ENCODE results near the gene OR10H4.
"Not testable (repeated sequence)": the region's sequence is repeated elsewhere in the genome, so short reads cannot be mapped to it uniquely, and the experiment has no call there.

Gene OR10H4, protein sequence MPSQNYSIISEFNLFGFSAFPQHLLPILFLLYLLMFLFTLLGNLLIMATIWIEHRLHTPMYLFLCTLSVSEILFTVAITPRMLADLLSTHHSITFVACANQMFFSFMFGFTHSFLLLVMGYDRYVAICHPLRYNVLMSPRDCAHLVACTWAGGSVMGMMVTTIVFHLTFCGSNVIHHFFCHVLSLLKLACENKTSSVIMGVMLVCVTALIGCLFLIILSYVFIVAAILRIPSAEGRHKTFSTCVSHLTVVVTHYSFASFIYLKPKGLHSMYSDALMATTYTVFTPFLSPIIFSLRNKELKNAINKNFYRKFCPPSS

DNA sequence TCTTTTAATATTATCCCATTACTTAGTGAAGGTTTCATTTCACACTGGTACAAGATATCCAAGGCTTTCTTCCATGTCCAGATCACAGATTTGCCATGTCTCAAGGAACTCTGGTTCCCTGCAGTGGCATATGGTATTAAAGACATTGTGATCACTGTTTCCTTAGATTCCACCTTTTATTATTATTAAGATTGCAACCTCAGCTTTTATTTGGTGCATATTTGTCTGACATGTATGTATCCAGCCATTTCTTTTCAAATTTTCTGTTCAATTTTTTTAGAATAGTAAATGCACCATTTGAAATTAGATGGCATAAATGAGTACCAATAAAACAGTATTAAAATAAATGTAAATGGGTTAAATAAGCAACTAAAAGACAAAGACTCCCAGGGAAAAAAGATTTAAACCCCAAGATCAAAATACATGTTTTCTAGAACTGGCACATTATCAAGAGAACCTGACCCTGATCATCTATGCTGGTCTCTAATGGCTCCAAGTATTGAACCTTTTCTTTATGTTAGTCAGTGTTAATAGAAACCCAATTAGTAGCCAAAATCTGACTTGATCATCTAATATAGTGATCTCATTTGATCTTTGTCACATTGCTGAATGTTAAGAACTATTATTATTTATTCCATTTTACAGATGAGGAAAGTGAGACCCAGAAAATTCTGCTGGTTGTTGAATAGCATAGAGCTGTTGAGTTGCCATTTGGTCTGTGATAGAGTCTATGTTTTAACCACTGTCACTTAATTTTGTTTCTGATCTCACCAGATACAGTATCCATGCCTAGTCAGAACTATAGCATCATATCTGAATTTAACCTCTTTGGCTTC is at the start of gene OR10H4:
Gene OR10H4, plus strand, starts transcription at position 786 of the 836 bp plus-strand sequence. Its CDS starts 0 bp downstream, at position 786.
- DNase-seq, result no peak

GRCh38 chr19:15899561-15899960 is 49.2 kb upstream of the OR10H4 start:
- not testable (repeated sequence) for DNase-seq

GRCh38 chr19:15900032-15900431 is 48.8 kb upstream of the OR10H4 start:
- DNase-seq, result not testable (repeated sequence)

DNA sequence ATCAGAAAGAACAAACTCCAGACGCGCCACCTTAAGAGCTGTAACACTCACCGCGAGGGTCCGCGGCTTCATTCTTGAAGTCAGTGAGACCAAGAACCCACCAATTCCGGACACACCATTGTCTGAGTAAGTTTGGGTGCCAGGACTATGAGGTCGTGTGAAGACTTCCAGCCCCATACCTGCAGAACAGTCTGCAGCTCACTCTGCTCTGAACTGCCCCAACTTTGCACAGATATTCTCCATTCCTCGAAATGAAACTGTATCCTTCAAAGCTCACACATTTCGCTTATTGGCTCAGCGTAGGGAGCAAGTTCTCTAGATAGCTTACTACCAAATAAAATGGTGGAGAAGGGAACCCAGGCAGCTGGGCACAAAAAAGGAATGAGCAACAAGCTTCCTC is 48.3 kb upstream of the OR10H4 start:
- DNase-seq, result no peak

- DNase-seq, result no peak
These were observed 46.6 kb upstream of the OR10H4 start for GRCh38 chr19:15902254-15902653.

- DNase-seq, result not testable (repeated sequence)
These were observed 45.9 kb upstream of the OR10H4 start for GRCh38 chr19:15902898-15903297.

DNA sequence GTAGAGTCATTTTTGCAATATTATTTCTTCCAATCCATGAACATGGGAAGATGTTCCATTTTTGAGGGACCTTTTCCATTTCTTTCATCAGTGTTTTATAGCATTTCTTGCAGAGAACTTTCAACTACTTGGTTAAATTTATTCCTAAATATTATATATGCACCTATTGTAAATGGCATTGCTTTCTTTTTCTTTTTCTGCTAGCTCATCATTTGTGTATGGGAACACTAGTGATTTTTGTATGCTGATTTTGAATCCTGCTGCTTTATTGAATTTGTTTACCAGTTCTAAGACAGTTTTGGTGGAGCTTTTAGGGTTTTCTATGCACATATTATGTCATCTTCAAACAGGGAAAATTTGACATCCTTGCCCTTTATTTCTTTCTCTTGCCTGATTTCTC is 43.8 kb upstream of the OR10H4 start:
- DNase-seq, result no peak

DNA sequence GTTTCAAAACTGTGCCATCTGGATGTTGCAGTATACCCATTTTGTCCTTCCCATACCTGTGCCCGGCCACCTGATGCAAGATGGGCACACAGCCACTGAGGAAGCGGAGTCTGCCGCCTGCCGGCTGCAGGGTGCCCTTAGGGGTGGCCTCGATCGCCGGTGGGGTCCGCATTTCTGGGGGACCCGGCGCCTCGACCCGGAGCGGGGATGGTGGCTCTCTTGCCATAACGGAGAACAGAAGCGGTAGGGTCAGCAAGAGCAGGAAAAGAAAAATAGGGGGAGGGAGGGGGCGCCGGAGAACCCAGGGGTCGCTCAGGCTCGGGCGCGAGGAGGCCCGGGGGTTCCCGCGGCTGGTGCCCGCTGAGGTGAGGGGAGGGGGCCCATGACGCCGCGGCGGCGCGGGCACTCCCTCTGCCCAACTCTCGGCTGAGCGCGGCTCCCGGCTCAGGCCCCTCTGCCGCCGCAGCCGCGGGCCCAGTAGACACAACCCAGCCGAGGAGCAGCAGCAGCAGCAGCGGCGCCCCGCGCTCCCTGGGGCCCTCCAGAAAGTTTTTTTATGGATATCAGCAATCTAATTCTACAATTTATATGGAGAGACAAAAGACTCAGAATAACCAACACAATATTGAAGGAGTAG is 37.1 kb upstream of the OR10H4 start:
- DNase-seq, result no peak

DNA sequence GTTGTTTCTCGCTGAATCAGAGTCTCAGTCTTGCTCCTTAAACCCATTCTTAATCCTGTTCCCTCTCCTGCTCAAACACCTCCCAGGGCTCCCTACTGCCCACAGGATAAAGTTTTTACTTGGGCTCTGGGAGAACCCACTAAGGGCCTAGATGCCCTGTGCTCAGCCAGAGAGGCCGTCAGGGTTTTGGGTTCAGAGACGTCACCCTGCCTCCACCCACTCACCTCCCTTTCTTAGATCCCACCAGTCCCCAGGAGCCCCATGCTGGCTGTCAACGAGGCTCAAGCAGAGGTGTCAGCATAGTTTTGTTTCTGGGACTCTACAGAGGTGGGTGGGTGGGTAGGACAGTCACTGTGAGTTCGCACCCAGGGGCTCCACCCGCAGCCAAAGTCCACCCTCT is 35.4 kb upstream of the OR10H4 start:
- DNase-seq, result no peak

GRCh38 chr19:15913830-15914229 is 35.0 kb upstream of the OR10H4 start:
- no peak for DNase-seq

DNA sequence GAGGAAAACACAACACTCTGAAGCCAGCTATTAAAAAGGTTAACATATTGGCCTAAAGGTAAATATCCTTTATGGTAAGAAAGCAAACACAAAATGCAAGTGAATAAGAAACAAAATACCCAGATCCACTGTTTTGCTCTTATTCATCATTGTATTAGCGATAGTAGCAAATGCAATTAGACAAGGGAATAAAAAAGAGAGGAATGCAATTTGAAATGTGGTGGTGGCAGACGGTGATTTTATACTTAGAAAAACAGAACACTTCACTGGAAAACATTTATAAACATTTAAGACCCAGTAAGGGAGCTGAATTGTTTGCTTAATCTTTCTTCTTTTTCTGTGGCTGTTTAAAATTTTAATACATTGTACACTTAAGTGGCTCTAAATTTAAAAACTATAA is 33.7 kb upstream of the OR10H4 start:
- DNase-seq, result no peak

GRCh38 chr19:15919243-15919642 is 29.6 kb upstream of the OR10H4 start:
- no peak for DNase-seq

GRCh38 chr19:15922021-15922420 is 26.8 kb upstream of the OR10H4 start:
- DNase-seq, result no peak

- no peak for DNase-seq
These were observed 25.1 kb upstream of the OR10H4 start for GRCh38 chr19:15923702-15924101.

GRCh38 chr19:15926484-15926883 is 22.3 kb upstream of the OR10H4 start:
- DNase-seq, result no peak

GRCh38 chr19:15928321-15928720 is 20.5 kb upstream of the OR10H4 start:
- no peak for DNase-seq

GRCh38 chr19:15933761-15934331 is 15.0 kb upstream of the OR10H4 start:
- peak in 3 of 58 donors; percentile 1 to 12 (median 3) for DNase-seq

GRCh38 chr19:15934332-15935078 is 14.3 kb upstream of the OR10H4 start, which contains the start of gene CYP4F11:
Gene CYP4F11 (minus strand): TSS chr19:15934529. CDS start chr19:15934408, 121 bp downstream.
- peak in 56 of 58 donors; percentile 4 to 87 (median 60) for DNase-seq

- peak in 3 of 58 donors; percentile 3 to 18 (median 17) for DNase-seq
These were observed 13.6 kb upstream of the OR10H4 start for GRCh38 chr19:15935167-15935702.

GRCh38 chr19:15936173-15936572 is 12.6 kb upstream of the OR10H4 start:
- DNase-seq, result no peak

Data from anterior cingulate cortex (tissue), 58 donors.